Inflammatory macrophage treated with lipopolysaccharide for 4 hours (primary cell): ENCODE results near the gene TJAP1.

ENCODE experiments used
- DNase-seq: peaks from one replicate; pipeline ENCODE4 v3.0.0-alpha.2; 2020

The TJAP1 gene

DNA sequence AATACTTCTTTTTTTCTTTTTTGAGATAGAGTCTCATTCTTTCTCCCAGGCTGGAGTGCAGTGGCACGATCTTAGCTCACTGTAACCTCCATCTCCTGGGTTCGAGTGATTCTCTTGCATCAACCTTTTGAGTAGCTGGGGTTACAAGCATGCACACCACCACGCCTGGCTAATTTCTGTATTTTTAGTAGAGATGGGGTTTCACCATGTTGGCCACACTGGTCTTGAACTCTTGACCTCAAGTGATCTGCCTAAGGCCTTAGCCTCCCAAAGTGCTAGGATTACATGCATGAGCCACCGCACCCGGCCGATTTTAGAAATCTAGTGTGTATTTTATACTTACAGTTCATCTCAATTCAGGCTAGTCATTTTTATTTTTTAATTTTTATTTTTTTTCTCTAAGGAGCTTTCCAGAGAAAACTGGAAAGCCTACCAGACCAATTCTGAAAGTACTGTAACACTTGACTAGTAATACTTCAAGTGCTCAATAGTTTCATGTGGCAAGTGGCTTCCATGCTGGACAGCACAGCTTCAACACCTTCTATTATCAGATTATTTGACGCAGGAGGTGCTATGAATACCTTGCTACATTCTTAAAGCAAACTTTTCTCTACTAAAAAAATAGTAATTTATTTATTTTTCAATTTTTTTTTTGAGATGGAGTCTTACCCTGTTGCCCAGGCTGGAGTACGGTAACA lies 64.6 kb downstream of the TJAP1 start:
- no peak for DNase-seq

DNA sequence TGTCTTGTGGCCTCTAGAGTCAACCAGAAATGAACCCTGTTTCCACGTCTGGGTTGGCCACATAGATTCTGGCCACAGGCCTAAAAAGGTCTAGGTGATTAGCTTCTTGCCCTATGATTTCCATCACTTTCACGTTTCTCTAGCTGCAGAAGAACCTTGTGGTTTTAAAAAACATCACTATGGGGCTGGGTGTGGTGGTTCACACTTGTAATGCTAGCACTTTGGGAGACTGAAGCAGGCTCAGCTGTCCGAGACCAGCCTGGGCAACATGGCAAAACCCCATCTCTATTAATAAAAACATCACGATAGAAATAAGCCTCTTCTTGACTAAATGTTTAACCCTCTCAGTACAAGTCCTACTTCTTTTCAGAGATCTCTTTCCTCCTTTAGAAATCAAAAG lies 67.1 kb downstream of the TJAP1 start:
- DNase-seq, result no peak

DNA sequence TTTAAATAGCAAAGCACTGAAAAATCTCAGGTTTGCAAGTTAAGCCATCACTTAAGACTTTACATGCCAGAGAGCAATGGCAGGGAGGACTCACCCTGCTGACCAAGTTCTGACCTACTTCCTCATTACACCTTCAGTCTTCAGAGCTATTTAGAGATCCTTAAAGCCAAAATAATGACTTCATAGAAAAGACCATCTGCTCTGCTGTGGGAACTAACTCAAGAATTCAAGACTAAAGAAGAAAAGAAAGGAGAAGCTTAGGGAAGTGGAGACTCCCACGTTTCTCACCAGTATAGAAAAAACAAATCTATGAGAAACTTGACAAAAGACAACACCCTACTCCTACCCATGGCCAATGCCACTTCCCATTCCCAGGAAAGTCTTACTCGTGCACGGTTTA lies 69.9 kb downstream of the TJAP1 start:
- peak; percentile 47 for DNase-seq
